K562 (cell line): ENCODE results near the gene TALDO1. TPM values are rescaled to one million over a fixed set of nuclear protein-coding genes. Genes with fewer than 3 reads are reported as not detected.
A peak's percentile ranks its signal among the peaks of the same experiment; 100 is the strongest.

Experiments
- COPS2 ChIP-seq: fragments of 450-650 bp; conservative IDR thresholded peaks from 2 replicates; pipeline ENCODE4 v1.6.1; 2016; ENCODE audit warnings: mild to moderate bottlenecking, moderate library complexity
- HINFP ChIP-seq: fragments of 450-650 bp; conservative IDR thresholded peaks from 2 replicates; pipeline ENCODE4 v1.6.1; 2016; ENCODE audit warnings: missing genetic modification characterization, low read depth, mild to moderate bottlenecking, control low read depth, missing compliant biosample characterization
- REST ChIP-seq, 2 experiments: fragments of 450-650 bp; formaldehyde crosslinking in 1 of 2; IDR thresholded peaks; 2 replicates each; pipeline versions ENCODE4 v1.4.0 to v1.6.1; 2014 to 2020; ENCODE audit warnings: mild to moderate bottlenecking in 2 of 2, borderline replicate concordance in 1 of 2, low read depth in 1 of 2
- RREB1 ChIP-seq: fragments of 250-450 bp; sonication (Bioruptor Pico); IDR thresholded peaks from 2 replicates; pipeline ENCODE4 v1.4.0; 2020
- STAT5B ChIP-seq: fragments of 250-450 bp; sonication (Bioruptor Pico); IDR thresholded peaks from 2 replicates; pipeline ENCODE4 v1.8.0; 2021; ENCODE audit warnings: mild to moderate bottlenecking, inconsistent platforms
- ZNF253 ChIP-seq: fragments of 250-450 bp; sonication (Bioruptor Pico); conservative IDR thresholded peaks from 2 replicates; pipeline ENCODE4 v1.6.1; 2021; ENCODE audit warnings: mild to moderate bottlenecking
- ZNF395 ChIP-seq: fragments of 200-800 bp; sonication (Bioruptor generic); IDR thresholded peaks from 2 replicates; pipeline ENCODE4 v1.6.1; 2017; ENCODE audit warnings: missing genetic modification characterization, missing compliant biosample characterization
- ZZZ3 ChIP-seq: fragments of 450-650 bp; IDR thresholded peaks from 2 replicates; pipeline ENCODE4 v1.6.1; 2016; ENCODE audit warnings: antibody characterized with exemption, mild to moderate bottlenecking, moderate library complexity
- polyA plus RNA-seq, 8 experiments: library from polyadenylated mRNA; depleted of rRNA in 4 of 8; stranded (reverse) in 5 of 8; unstranded in 3 of 8; fragments of >200 nt; fragmentation: Nextera tagmentation in 2 of 8; fragmentation: Illumina TruSeq in 1 of 8; extraction: Ambion mirVana in 2 of 8; extraction: Trizol in 1 of 8; gene quantifications; 2 replicates each; pipeline versions ENCODE4 v1.2.1 to v1.2.3, GENCODE V29; 2011 to 2014; ENCODE audit warnings: inconsistent platforms in 1 of 8, missing spikeins in 1 of 8
- total RNA-seq, 7 experiments: library from RNA; depleted of rRNA in 6 of 7; stranded (reverse); fragments of >200 nt in 6 of 7; fragmentation: Illumina TruSeq in 2 of 7; extraction: Trizol in 2 of 7; gene quantifications; 2 replicates each; pipeline versions ENCODE4 v1.2.1 to v1.2.3, GENCODE V29; 2011 to 2021; ENCODE audit warnings: low replicate concordance in 1 of 7

TALDO1 gene
- total and polyA plus RNA-seq, 9 of the 15 experiments (the other 6 are each of a cell fraction or from before 2014, with no cell fraction given), result 260 to 541 (median 441) TPM

GRCh38 chr11:727859-728748 is 19.2 kb upstream of the TALDO1 start (continued):
- TF ChIP-seq REST (IDR thresholded peaks at IDR 0.05; ENCODE audit: borderline replicate concordance), result peak; percentile 91
- peak; percentile 79; the same call in 1 of the 2 replicates for TF ChIP-seq REST (CRISPR knock-in tag; IDR thresholded peaks at IDR 0.05; ENCODE audit: low read depth)
- TF ChIP-seq ZZZ3, result no peak
- no peak for TF ChIP-seq HINFP (tag)
- TF ChIP-seq STAT5B (CRISPR knock-in tag), result no peak
- no peak for TF ChIP-seq RREB1
- no peak for TF ChIP-seq ZNF395 (CRISPR knock-in tag)
- no peak for TF ChIP-seq ZNF253 (CRISPR knock-in tag)
- TF ChIP-seq COPS2, result no peak
